ENCODE measurements around the gene LRTM2. TPM values are rescaled to one million over a fixed set of nuclear protein-coding genes. Genes with fewer than 3 reads are reported as not detected.

The LRTM2 gene
- total RNA-seq, 2 experiments from 2014 or later: not detected

- Histone ChIP-seq H3K79me2 (ENCODE audit: insufficient read depth, low read depth, low read length) (no peaks in the 10 kb centered on the region), H3K36me3 (ENCODE audit: insufficient read depth, low read length) (no peaks in the 10 kb centered on the region), H3K27ac (ENCODE audit: low read depth, low read length, poor library complexity, severe bottlenecking) (no peak overlapping the region), H4K20me1 (ENCODE audit: insufficient read depth, low read length) (no peaks in the 10 kb centered on the region), H3K4me2 (ENCODE audit: low read length) (no peak overlapping the region), H2AFZ (ENCODE audit: low read length) (no peak overlapping the region), H3K9me3 (ENCODE audit: low read length) (no peaks in the 10 kb centered on the region), H3K4me1 (ENCODE audit: insufficient read depth, low read length, poor library complexity, severe bottlenecking) (no peaks in the 10 kb centered on the region), H3K9me2 (ENCODE audit: insufficient read depth, low read length) (no peaks in the 10 kb centered on the region), H3K4me3 (ENCODE audit: low read depth, low read length, poor library complexity, severe bottlenecking) (no peak overlapping the region)
- BruUV-seq (replicated peaks): no TSS peak
- DNase-seq (ENCODE audit: low spot score): no peak
- ChIA-PET POLR2A (interaction anchor here (0.6 kb wide), 1 partner anchor 1503 kb away, joined by 3 read pairs; no protein-coding TSS in a partner anchor), CTCF (ENCODE audit: unreplicated experiment) (no interaction called here)
- TF ChIP-seq EZH2phosphoT487 (IDR thresholded peaks at IDR 0.05; ENCODE audit: borderline replicate concordance, low read depth, low read length) (no peak), CTCF (conservative IDR thresholded peaks at IDR 0.05; ENCODE audit: low read length) (no peak)
- intact Hi-C loops (cut with micrococcal nuclease; ENCODE audit: unreplicated experiment): no loop called here
Observed at GRCh38 chr12:1821805-1822204, 1.4 kb downstream of the LRTM2 start.

DNA sequence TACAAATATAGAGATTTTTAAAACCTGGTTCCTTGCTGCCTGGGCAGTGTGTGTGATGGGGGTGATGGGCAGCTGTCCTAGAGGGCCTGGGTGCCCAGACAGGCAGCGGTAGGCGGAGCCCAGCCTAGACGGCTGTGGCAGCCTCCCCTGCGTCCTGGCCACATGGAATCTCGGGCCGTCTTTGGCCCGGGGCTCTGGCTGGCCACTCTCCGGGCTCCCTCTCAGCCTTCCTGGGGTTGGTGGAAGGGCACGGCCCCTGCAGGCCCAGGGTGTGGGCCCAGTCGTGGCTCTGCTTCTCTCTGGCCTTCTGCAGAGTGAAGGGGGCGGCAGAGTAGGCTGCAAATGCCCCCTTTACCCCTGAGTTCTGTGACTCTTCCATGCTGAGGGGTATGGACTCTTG, 2.3 kb downstream of the LRTM2 start:
- Histone ChIP-seq H3K4me1 (ENCODE audit: insufficient read depth, low read length, poor library complexity, severe bottlenecking) (no peaks in the 10 kb centered on the region), H3K4me3 (ENCODE audit: low read depth, low read length, poor library complexity, severe bottlenecking) (no peak overlapping the region), H2AFZ (ENCODE audit: low read length) (no peak overlapping the region), H3K27ac (ENCODE audit: low read depth, low read length, poor library complexity, severe bottlenecking) (no peak overlapping the region), H3K9me2 (ENCODE audit: insufficient read depth, low read length) (no peaks in the 10 kb centered on the region), H3K9me3 (ENCODE audit: low read length) (no peaks in the 10 kb centered on the region), H4K20me1 (ENCODE audit: insufficient read depth, low read length) (no peaks in the 10 kb centered on the region), H3K4me2 (ENCODE audit: low read length) (no peak overlapping the region), H3K36me3 (ENCODE audit: insufficient read depth, low read length) (no peaks in the 10 kb centered on the region), H3K79me2 (ENCODE audit: insufficient read depth, low read depth, low read length) (no peaks in the 10 kb centered on the region)
- TF ChIP-seq EZH2phosphoT487 (IDR thresholded peaks at IDR 0.05; ENCODE audit: borderline replicate concordance, low read depth, low read length) (no peak), CTCF (conservative IDR thresholded peaks at IDR 0.05; ENCODE audit: low read length) (no peak)
- ChIA-PET POLR2A (no interaction called here), CTCF (ENCODE audit: unreplicated experiment) (no interaction called here)
- DNase-seq (ENCODE audit: low spot score): no peak
- intact Hi-C loops (cut with micrococcal nuclease; ENCODE audit: unreplicated experiment): no loop called here
- BruUV-seq (replicated peaks): no TSS peak

GRCh38 chr12:1823237-1823636, 2.9 kb downstream of the LRTM2 start:
- CTCF ChIA-PET (ENCODE audit: unreplicated experiment): no interaction called here
- intact Hi-C loops (cut with micrococcal nuclease; ENCODE audit: unreplicated experiment): no loop called here
- no TSS peak for BruUV-seq (replicated peaks)

More at GRCh38 chr12:1823237-1823636, 2.9 kb downstream of the LRTM2 start:
- Histone ChIP-seq H4K20me1 (ENCODE audit: insufficient read depth, low read length) (no peaks in the 10 kb centered on the region), H3K4me1 (ENCODE audit: insufficient read depth, low read length, poor library complexity, severe bottlenecking) (no peaks in the 10 kb centered on the region), H3K36me3 (ENCODE audit: insufficient read depth, low read length) (no peaks in the 10 kb centered on the region), H3K9me2 (ENCODE audit: insufficient read depth, low read length) (no peaks in the 10 kb centered on the region), H3K79me2 (ENCODE audit: insufficient read depth, low read depth, low read length) (no peaks in the 10 kb centered on the region), H3K4me3 (ENCODE audit: low read depth, low read length, poor library complexity, severe bottlenecking) (no peak overlapping the region), H2AFZ (ENCODE audit: low read length) (no peak overlapping the region), H3K4me2 (ENCODE audit: low read length) (no peak overlapping the region), H3K9me3 (ENCODE audit: low read length) (no peaks in the 10 kb centered on the region), H3K27ac (ENCODE audit: low read depth, low read length, poor library complexity, severe bottlenecking) (no peak overlapping the region)
- POLR2A ChIA-PET: no interaction called here
- TF ChIP-seq CTCF (conservative IDR thresholded peaks at IDR 0.05; ENCODE audit: low read length) (no peak), EZH2phosphoT487 (IDR thresholded peaks at IDR 0.05; ENCODE audit: borderline replicate concordance, low read depth, low read length) (no peak)
- no peak for DNase-seq (ENCODE audit: low spot score)
